Stimulated activated CD8-positive, alpha-beta memory T cell treated with anti-CD3 and anti-CD28 coated beads, Interleukin-15, amount 100 ng/mL, for 24 hours (primary cell): Measurements from ENCODE around the gene PADI4.

ENCODE experiments used
- DNase-seq: peaks from one replicate; pipeline ENCODE4 v3.0.0-alpha.2; 2020; ENCODE audit warnings: low read depth

PADI4 gene

GRCh38 chr1:17350928-17351446 is 43.0 kb downstream of the PADI4 start:
- no peak for DNase-seq

- no peak for DNase-seq
Observed at GRCh38 chr1:17351598-17352324, 43.8 kb downstream of the PADI4 start.

- no peak for DNase-seq
Observed at GRCh38 chr1:17352419-17352909, 44.5 kb downstream of the PADI4 start.

GRCh38 chr1:17355898-17356297 is 47.9 kb downstream of the PADI4 start:
- DNase-seq: no peak

- peak; percentile 3 for DNase-seq
Observed at GRCh38 chr1:17356387-17357026, 48.5 kb downstream of the PADI4 start.

GRCh38 chr1:17358557-17358956 is 50.6 kb downstream of the PADI4 start:
- no peak for DNase-seq

GRCh38 chr1:17359031-17359430 is 51.0 kb downstream of the PADI4 start:
- DNase-seq: no peak

- no peak for DNase-seq
Observed at GRCh38 chr1:17359808-17360207, 51.8 kb downstream of the PADI4 start.

- no peak for DNase-seq
Observed at GRCh38 chr1:17360272-17360956, 52.4 kb downstream of the PADI4 start.

GRCh38 chr1:17361687-17362086 is 53.7 kb downstream of the PADI4 start:
- DNase-seq: no peak

GRCh38 chr1:17363351-17363750 is 55.4 kb downstream of the PADI4 start:
- DNase-seq: no peak

GRCh38 chr1:17363771-17364170 is 55.8 kb downstream of the PADI4 start:
- DNase-seq: no peak

GRCh38 chr1:17365293-17365692 is 57.3 kb downstream of the PADI4 start:
- no peak for DNase-seq

- DNase-seq: no peak
Observed at GRCh38 chr1:17369466-17369865, 61.5 kb downstream of the PADI4 start.

GRCh38 chr1:17370618-17371017 is 62.6 kb downstream of the PADI4 start:
- no peak for DNase-seq

GRCh38 chr1:17371896-17372295 is 63.9 kb downstream of the PADI4 start, which contains the start of gene PADI6:
TSS of gene PADI6 (plus strand) at chr1:17372196. CDS start at chr1:17372246, 50 bp downstream.
- no peak for DNase-seq

GRCh38 chr1:17372955-17373354 is 65.0 kb downstream of the PADI4 start:
- DNase-seq: no peak

- no peak for DNase-seq
Observed at GRCh38 chr1:17375651-17376050, 67.7 kb downstream of the PADI4 start.

GRCh38 chr1:17377325-17377953 is 69.4 kb downstream of the PADI4 start:
- no peak for DNase-seq

- no peak for DNase-seq
Observed at GRCh38 chr1:17381161-17381560, 73.2 kb downstream of the PADI4 start.

- no peak for DNase-seq
Observed at GRCh38 chr1:17392199-17392740, 84.3 kb downstream of the PADI4 start.

GRCh38 chr1:17393230-17393629 is 85.2 kb downstream of the PADI4 start:
- no peak for DNase-seq
